ENCODE data around the gene BABAM2.
"Not testable (repeated sequence)": the region's sequence is repeated elsewhere in the genome, so short reads cannot be mapped to it uniquely, and the experiment has no call there.

BABAM2 gene

DNA sequence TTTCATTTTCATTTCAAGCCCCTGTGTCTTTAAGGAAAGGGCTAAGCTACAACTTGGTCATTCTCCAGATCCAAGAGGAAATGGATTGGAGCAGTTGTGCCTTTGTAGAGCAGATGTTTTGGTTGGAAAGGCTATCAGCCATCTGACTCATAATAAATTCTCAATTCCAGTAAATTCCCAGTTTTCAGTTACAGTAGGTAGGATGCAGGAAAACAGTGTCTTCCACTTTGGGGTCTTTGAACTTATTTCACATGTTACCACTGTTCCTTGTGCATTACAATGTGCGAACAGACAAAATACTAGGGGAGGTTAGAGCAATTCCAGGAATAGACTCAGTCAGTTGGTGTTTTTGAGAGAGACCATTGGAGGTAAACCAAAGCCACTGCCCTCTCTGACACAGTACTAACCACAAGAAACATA, 211.9 kb downstream of the BABAM2 start:
- DNase-seq: no peak
- Histone ChIP-seq H3K4me3 (ENCODE audit: low read depth, low read length) (no peak overlapping the region), H3K9me3 (ENCODE audit: severe bottlenecking) (no peaks in the 10 kb centered on the region), H3K27ac (no peak overlapping the region), H3K27me3 (ENCODE audit: insufficient read depth, low read depth, severe bottlenecking) (no peaks in the 10 kb centered on the region), H3K36me3 (no peaks in the 10 kb centered on the region)
- TF ChIP-seq, protein P1, sequence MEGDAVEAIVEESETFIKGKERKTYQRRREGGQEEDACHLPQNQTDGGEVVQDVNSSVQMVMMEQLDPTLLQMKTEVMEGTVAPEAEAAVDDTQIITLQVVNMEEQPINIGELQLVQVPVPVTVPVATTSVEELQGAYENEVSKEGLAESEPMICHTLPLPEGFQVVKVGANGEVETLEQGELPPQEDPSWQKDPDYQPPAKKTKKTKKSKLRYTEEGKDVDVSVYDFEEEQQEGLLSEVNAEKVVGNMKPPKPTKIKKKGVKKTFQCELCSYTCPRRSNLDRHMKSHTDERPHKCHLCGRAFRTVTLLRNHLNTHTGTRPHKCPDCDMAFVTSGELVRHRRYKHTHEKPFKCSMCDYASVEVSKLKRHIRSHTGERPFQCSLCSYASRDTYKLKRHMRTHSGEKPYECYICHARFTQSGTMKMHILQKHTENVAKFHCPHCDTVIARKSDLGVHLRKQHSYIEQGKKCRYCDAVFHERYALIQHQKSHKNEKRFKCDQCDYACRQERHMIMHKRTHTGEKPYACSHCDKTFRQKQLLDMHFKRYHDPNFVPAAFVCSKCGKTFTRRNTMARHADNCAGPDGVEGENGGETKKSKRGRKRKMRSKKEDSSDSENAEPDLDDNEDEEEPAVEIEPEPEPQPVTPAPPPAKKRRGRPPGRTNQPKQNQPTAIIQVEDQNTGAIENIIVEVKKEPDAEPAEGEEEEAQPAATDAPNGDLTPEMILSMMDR (IDR thresholded peaks at IDR 0.05; ENCODE audit: low read depth, low read length): no peak

DNA sequence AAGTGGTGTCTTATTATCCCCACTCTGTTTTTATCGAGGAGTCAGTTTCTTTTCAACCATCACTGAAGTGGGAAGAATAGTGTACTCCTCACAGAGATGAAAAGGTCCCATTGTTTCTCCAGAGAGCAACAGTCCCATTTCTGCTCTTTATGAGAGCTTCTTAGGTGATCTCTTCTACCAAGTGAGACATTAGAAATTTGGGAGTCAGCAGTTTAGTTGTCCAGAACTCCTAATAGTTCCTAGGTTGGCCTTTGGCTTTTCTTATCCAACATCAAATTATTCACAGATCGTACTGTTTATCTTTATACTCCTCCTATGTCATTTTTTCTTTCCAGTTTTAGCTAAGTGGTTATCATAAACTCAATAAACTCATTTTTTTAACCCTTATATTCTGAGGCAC, 213.1 kb downstream of the BABAM2 start:
- TF ChIP-seq, protein P1 (IDR thresholded peaks at IDR 0.05; ENCODE audit: low read depth, low read length): no peak
- no peak for DNase-seq
- Histone ChIP-seq H3K27me3 (ENCODE audit: insufficient read depth, low read depth, severe bottlenecking) (no peaks in the 10 kb centered on the region), H3K36me3 (no peaks in the 10 kb centered on the region), H3K27ac (no peak overlapping the region), H3K9me3 (ENCODE audit: severe bottlenecking) (no peaks in the 10 kb centered on the region), H3K4me3 (ENCODE audit: low read depth, low read length) (no peak overlapping the region)

DNA sequence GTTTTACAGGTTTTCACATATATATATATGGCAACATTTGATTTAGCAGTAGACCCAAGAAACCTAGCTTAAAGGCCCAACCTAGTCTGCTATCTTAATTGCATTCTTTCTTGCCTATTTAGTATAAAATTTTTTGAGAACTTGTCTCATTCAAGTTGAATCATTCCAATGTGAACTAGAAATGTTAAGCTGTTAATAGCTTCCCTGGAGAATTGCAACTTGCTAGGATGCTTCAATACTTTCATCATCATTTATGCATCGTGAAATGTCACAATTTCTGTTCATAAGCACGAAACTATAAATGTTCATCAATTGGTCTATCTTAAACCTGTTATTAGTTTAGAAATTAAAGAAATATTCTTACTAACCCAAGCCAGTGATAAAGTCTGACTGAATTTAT, 217.6 kb downstream of the BABAM2 start:
- no peak overlapping the region for H3K4me3 ChIP-seq (ENCODE audit: low read depth, low read length)
- H3K27ac ChIP-seq: no peak overlapping the region
- TF ChIP-seq, protein P1 (IDR thresholded peaks at IDR 0.05; ENCODE audit: low read depth, low read length): no peak
- no peaks in the 10 kb centered on the region for H3K36me3 ChIP-seq
- no peaks in the 10 kb centered on the region for H3K9me3 ChIP-seq (ENCODE audit: severe bottlenecking)
- H3K27me3 ChIP-seq (ENCODE audit: insufficient read depth, low read depth, severe bottlenecking): no peaks in the 10 kb centered on the region
- DNase-seq: no peak

DNA sequence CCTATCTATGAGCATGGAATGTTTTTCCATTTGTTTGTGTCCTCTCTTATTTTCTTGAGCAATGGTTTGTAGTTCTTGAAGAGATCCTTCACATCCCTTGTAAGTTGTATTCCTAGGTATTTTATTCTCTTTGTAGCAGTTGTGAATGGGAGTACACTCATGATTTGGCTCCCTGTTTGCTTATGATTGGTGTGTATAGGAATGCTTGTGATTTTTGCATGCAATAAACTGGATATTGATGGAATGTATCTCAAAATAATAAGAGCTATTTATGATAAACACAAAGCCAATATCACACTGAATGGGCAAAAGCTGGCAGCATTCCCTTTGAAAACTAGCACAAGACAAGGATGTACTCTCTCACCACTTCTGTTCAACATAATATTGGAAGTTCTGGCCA, 223.2 kb downstream of the BABAM2 start:
- not testable (repeated sequence) for H3K4me3 ChIP-seq (ENCODE audit: low read depth, low read length); DNase-seq; H3K9me3 ChIP-seq (ENCODE audit: severe bottlenecking)

DNA sequence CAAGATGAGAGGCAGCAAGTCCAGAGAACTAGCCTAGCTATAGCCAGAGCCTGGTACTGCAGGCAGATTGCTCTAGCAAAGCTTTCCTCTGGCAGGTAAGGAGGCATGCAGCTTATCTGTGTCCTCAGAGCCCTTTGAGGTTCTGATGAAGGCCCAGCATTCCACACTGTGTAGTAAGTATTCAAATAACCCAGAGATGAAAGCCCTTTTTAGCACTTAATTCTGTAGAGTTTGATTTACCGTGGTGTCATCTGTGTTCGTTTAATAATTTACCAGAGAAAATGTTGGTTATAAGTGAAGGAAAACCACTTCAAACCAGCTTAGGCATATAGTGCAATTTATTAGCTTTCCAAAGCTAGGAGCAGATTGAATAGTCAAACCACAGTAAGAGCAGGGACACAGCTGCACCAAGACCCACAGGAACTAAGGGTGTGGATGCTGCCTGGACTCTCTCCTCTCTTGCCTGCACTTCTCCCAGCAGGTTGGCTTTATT, 226.6 kb downstream of the BABAM2 start:
- Histone ChIP-seq H3K4me3 (ENCODE audit: low read depth, low read length) (no peak overlapping the region), H3K9me3 (ENCODE audit: severe bottlenecking) (no peaks in the 10 kb centered on the region), H3K27ac (no peak overlapping the region), H3K36me3 (no peaks in the 10 kb centered on the region), H3K27me3 (ENCODE audit: insufficient read depth, low read depth, severe bottlenecking) (no peaks in the 10 kb centered on the region)
- TF ChIP-seq, protein P1 (IDR thresholded peaks at IDR 0.05; ENCODE audit: low read depth, low read length): no peak
- no peak for DNase-seq

More for the DNA sequence above, 223.2 kb downstream of the BABAM2 start:
- not testable (repeated sequence) for H3K27me3 ChIP-seq (ENCODE audit: insufficient read depth, low read depth, severe bottlenecking); H3K36me3 ChIP-seq; H3K27ac ChIP-seq

DNA sequence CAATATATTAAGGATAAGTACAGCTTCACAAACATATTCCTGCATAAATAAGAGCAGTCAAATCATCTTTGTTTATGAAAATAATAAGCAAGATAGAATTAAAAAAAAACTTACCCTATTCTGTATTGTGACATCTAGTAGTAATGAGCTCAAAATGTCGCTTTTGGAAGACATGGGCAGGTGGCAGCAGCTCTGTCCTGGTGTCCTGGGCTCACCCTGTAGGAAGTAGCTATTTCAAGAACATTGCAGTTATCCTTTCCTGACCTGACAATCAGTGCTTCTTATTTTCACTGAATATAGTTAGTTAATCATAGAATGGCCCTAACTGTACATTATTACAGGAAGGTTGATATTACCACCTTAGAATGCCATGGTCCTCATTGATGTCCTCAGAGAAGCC, 229.1 kb downstream of the BABAM2 start:
- TF ChIP-seq, protein P1 (IDR thresholded peaks at IDR 0.05; ENCODE audit: low read depth, low read length): no peak
- no peaks in the 10 kb centered on the region for H3K27me3 ChIP-seq (ENCODE audit: insufficient read depth, low read depth, severe bottlenecking)
- H3K9me3 ChIP-seq (ENCODE audit: severe bottlenecking): no peaks in the 10 kb centered on the region
- no peak overlapping the region for H3K27ac ChIP-seq
- no peaks in the 10 kb centered on the region for H3K36me3 ChIP-seq
- H3K4me3 ChIP-seq (ENCODE audit: low read depth, low read length): no peak overlapping the region
- DNase-seq: no peak

Measured in WERI-Rb-1 (cell line).